GM18861 (cell line): ENCODE data around the gene CCL5.

ENCODE experiments used
- ATAC-seq: cut with Tn5 transposase; IDR thresholded peaks from one replicate; pipeline ENCODE4 v1.9.1; 2021; ENCODE audit not compliant: unreplicated experiment

Gene CCL5

DNA sequence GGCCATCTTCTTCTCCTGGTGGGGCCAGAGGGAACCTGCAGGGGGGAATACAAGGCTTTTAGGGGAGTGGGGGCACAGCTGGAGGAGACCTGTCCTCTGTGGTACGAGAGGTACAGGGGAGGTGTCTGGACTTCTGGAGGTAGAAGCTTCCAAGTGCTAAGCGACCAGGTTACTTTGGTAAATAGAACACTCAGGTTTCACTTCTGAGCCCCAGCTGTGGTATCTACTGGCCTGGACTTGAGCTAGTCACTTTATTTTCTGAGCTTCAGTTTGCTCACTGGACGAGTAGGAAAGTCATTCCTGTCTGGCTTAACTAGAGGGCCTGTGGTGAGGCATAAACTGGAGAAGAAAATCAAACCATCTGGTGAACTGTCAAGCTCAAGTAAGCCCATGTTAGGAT, 11.4 kb downstream of the CCL5 start, which contains the start of gene HEATR9:
Gene HEATR9, minus strand, starts transcription at position 155 of the 400 bp plus-strand sequence. Its CDS starts 149 bp downstream, at position 6.
- no peak for ATAC-seq

DNA sequence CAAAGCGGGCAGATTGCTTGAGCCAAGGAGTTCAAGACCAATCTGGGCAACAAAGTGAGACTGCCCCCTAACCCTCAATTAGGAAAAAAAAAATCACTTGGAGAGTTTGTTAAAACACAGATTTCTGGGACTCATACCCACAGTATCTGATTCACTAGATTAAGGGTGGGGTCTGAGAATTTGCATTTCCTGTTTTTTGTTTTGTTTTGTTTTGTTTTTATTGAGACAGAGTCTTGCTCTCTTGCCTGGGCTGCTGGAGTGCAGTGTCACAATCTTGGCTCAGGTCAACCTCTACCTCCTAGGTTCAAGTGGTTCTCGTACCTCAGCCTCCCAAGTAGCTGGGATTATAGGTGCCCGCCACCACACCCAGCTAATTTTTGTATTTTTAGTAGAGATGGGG, 12.6 kb downstream of the CCL5 start:
- no peak for ATAC-seq

DNA sequence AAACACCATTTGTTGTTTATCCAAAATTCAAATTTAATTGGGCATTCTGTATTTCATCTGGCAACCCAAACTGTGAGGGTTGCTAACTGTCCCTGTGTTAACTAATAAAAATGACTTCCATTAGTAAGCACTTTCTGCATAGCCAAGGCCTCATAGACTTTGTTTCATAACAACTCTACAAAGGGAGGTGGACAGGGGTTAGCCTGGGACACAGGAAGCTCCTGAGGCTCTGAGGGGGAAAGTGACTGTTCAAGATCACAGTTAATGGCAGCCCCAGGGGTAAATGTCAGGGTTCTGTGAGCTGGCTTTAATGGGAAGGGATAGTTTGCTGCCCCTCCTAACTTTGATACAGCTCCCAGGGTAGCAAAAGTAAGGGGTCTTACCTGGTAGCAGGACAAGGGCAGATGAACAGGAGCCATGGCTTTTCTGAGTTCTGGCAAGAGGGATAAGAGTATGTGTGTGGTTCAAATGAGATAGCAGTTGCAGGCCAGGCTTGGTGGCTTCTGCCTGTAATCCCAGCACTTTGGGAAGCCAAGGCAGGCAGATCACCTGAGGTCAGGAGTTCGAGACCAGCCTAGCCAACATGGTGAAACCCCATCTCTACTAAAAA, 13.7 kb downstream of the CCL5 start:
- ATAC-seq = no peak

DNA sequence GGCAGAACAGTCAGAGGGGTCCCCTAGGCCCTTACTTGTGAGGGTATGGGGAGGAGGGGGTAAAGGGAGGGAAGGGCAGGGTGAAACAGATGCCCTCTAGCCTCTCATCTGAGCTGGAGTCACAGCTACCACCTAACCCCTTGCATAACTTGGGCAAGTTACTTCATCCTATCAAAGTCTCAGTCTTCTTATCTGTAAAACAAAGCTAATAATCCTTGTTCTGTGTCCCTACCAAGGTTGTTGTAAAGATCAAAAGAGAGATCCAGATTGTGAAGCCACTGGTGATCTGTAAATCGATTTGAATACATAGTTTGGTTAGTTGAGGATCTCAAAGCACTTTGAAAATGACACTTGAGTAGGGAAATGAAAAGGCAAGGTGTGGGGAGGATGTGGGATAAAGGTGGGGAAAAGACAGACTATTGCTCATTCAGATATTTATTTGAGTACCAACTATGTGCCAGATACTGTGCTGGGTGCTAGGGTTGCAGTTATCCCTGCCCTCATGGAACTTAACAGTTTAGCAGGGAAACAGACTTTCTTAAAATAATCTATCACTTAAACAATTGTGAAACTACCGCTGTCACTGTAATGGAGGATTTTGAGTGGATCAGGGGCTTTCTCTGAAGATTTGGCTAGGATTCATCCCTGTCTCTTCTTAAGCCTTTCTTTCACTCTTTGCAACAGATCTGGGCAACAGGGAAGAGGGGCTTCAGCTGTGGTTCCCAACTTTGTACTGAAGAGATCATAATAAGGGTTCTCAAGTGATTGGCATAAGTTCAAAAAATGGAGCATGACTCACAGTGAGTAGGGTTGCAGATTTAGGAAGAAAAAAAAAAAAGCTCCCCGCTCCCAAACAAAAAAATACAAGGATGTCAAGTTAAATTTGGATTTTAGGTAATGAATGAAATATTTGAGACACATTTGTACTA, 14.5 kb downstream of the CCL5 start:
- ATAC-seq = no peak

DNA sequence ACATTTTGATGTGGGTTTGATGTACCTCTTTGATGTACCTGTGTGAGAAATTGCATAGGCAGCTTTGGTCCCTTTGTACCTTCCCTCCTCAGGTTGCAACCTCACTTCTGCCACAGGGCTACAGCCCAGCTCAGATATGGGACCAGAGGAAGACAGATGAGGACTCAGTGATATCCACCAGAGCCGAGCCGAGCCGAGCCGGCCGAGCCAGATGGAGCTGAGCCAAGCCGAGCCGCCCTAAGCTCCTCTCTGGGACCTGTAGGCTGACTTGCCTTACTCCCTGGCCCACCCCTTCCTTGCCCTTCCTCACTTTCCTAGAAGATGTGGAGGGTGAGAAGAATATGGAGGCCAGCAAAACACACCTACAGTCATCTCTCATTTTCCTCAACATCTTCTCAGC, 15.3 kb downstream of the CCL5 start:
- no peak for ATAC-seq

DNA sequence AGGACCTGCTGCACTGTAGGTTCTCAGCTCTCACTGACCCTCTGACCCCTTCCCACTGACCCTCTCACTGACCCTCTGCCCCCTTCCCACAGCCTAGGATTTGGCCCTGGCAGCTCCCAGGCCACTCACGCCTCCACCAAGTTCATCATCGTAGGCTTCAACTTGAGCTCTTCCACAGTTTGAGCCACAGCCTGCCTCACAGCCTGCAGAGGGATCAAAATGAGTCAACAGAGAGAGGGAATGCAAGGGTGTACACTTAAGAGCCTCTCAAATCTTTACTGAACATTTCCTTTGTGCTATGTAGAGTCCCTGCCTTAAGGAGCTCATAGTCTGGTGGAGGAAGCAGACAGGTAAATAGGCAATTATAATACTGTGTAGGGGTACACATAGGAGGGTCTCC, 23.6 kb downstream of the CCL5 start:
- no peak for ATAC-seq

DNA sequence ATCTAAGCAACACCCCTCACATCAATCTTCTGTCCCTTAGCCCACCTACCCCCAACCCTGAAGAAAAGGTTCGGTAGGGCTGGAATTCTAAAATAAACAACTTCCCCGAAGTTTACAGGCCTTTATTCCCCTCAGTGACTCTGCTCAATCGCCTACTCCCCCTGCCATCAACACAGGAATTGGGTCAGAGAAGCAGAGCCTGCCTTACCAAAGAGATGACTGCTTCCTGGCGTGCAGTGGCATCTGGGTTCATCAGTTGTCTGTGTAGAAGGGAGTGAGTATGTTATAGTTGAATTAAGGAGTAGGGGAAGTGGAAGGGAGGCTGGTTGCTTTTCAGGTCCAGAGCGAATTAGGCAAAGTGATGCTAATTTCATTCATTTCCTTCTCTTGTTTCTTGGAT, 24.2 kb downstream of the CCL5 start:
- no peak for ATAC-seq

DNA sequence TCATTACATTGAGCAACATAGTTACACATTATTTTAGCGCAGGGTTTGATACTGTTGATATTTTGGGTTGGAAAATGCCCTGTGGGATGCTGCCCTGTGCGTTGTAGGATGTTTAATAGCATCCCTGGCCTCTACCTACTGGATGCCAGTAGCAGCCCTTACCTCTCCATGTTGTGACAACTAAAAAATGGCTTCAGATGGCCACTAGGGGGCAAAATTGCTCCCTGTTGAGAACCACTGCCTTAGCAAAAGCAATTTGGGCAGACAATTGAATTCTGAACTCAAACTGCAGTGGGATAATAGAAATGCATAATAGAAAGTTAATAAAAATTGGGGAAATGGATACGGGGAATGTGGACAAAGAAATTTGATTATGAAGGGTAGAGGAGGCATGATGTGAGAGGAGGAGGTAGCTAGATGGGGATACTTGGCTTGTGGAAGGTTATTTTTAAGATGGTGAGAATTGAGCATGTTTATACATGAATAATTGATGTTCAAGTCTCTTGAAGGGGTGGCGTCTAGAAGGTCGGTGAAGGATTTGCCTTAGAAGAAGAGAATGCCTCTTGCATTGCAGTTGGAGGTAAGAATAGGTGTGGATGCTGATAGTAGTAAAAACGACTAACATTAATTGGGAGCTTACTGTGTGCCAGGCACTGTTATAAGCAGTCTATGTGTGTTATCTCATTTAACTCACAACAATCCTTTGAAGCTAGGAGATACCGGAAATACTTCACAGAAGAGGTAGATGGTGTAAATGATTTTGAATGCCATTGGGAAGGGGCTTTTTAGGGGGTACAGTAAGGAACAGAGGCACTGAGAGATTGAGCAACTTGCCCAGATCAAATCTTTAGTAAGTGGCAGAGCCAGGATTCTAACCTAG, 30.5 kb downstream of the CCL5 start:
- no peak for ATAC-seq

DNA sequence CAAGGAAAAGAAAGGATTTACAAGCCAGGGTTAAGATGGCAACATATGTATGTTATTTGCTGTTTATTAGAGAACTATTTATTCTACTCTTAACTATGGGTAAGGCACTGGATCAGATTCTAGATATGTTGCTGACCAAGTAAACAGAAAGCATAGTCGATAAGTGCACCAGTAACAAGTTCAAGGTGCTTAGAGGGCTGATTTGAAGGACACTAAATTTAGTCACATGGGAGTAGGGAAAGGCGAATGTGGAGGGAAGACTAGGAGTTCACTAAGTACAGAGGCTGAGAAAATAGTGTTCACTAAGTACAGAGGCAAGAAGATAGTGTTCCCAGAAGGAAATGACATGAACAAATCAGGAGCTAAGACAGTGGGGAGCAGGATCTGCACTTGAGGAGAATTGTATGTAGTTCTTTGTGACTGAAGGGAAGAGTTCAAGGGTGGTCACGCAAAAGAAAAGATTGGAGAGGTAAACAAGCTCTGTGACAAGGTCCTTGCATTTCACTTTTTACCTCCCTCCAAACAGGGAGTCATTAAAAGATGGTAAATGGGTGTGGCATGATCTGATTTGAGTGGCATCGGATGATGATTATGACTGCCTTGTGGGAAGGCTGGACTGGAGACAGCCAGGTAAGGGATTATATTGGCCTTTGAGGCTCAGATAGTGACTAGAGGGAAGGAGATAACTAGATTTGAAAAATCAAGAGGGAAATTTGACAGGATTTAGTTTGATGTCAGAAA, 32.4 kb downstream of the CCL5 start:
- no peak for ATAC-seq

DNA sequence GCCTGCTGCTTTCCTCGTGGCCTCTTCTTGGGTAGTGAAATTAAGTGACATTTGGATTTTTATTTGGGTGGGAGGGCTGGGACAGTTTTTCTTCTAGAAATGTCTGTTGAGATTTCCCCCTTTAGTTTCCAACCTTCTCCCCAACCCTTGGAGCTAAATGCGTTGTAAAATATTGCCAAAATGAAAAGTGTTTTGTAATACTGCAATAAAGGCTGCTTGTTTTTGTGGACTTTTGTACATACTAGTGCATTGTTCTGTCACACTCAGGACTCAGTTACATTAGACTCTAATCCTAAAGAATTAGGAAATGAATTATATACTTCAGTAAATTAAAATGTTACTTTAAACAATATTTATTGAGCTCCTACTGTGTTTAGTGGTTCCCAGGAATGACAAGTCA, 33.2 kb downstream of the CCL5 start:
- no peak for ATAC-seq

DNA sequence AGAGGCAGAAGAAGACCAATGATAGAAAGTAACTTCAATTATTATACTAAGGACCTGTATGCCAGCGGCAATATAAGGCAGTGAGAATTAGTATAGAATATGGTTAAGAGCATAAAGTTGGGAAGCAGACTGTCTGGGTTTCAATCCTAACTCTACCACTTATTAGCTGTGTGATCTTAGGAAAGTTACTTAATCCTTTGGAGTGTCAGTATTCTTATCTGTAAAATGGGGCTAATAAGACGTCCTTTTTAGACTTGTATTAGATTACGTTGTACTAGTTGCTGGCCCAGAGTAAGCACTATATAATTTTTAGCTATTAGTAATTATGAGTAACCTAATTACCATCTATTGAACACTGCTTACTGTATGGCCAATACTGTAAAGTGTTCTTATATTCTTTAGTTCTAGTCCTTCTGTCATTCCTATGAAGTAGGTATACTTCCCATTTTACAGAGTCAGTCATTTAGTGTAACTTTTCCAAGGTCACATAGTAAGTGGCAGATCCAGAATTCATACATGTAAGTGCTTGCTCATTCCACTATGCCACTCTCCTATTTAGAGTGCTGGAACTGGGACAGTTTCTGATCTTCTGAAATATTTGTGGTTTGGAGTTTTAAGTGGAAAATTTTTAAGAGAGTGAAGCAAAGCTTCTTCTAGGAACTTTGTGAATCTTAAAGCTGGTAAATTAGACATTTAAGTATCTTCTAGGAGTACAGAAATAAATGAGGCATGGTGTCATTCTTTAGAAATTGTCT, 33.9 kb downstream of the CCL5 start:
- ATAC-seq = no peak

DNA sequence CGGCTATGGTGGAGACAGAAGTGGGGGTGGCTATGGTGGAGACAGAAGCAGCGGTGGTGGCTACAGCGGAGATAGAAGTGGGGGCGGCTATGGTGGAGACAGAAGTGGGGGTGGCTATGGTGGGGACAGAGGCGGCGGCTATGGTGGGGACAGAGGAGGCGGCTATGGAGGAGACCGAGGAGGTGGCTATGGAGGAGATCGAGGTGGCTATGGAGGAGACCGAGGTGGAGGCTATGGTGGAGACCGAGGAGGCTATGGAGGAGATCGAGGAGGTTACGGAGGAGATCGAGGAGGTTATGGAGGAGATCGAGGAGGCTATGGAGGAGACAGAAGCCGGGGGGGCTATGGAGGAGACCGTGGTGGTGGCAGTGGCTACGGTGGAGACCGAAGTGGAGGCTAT, 35.6 kb downstream of the CCL5 start:
- ATAC-seq = no peak

DNA sequence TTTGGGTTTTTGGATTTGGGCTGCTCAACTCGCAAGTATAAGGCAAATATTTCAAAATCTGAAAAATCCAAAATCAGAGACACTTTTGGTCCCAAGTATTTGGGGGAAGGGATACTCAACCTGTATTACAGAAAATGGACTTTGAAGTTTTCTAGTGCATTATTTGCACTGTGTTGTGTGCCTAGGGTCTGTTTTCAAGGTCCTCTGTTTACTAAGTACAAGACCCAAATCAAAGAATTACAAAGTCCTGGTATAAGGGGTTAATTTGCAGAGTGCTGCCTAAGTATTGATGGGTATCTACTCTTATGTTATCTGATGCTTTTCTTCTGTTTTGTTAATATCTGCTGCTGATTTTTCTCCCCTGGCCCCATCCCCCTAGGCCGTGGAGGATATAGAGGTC, 36.5 kb downstream of the CCL5 start:
- no peak for ATAC-seq

DNA sequence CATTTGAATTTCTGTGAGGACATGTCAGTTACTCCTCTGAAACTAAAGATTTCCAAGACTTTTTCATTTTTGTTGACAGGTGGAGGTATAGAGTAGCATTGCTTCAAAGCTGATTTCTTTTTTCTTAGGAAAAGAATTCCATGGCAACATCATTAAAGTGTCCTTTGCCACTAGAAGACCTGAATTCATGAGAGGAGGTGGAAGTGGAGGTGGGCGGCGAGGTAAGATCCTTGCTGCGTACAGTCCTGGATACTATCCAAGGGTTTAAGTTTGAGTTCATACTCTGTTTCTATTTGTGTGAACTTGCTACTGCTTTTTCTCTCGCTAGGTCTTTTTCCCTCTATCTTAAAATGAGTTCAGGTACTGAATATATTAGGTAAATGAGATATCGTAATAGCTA, 37.9 kb downstream of the CCL5 start:
- ATAC-seq = no peak

DNA sequence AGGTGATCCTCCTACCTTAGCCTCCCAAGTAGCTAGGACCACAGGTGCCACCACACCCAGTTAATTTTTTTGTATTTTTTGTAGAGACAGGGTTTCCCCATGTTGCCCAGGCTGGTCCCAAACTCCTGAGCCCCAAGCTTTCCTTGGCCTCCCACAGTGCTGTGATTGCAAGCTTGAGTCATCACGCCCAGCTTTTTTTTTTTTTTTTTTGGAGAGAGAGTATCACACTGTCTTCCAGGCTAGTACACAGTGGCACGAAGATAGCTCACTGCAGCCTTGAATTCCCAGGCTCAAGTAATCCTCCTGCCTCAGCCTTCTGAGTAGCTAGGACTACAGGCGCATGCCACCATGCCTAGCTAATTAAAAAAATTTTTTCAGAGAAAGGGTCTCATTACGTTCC, 38.7 kb downstream of the CCL5 start:
- ATAC-seq = no peak

DNA sequence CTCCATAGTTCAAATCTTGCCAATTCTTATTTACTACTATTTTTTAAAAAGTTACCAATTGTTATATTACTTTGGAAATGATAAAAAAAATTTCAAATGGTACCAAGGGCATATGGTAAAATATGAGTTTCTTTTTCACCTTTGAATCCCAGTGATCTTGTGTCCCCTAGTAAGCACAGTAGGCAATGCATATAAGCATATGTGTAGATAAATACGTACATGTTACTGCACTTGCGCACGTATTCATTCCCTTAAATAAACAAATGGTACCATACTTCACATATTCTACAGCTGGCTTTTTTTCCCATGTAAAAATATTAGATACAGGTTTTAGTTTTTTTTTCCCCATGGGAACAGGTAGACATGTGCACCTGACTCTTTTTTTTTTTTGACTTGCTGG, 39.1 kb downstream of the CCL5 start:
- no peak for ATAC-seq

DNA sequence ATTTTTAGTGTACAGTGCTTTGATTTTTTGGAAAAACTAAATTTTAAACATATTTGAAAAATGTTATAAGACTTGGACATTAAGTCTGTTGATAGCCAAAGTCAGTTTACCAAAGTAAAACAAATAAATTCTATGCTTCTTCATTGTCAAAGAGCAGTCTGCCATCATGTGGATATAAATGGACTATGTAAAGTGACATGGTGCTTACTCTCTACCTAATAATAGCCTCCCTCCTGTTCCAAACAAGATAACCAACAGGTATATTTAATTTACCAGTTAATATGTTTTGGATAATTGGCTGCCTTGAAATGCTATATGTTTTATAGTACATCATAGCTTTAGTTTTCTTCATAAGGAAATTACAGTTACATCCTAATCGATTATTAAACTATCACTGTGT, 55.0 kb downstream of the CCL5 start:
- ATAC-seq = no peak
